DND-41 (cell line): ENCODE data around the gene SLC30A9.

Experiments
- EZH2 ChIP-seq: IDR thresholded peaks from 3 replicates; pipeline ENCODE4 v1.6.1; 2012; ENCODE audit warnings: borderline replicate concordance, low read depth, mild to moderate bottlenecking, moderate library complexity, low read length, inconsistent platforms; ENCODE audit not compliant: severe bottlenecking
- TF ChIP-seq, protein P1 (sequence below): IDR thresholded peaks from 2 replicates; pipeline ENCODE4 v1.5.1; 2012; ENCODE audit warnings: borderline replicate concordance, low read length, moderate library complexity, mild to moderate bottlenecking; ENCODE audit not compliant: poor library complexity, severe bottlenecking; ENCODE audit errors: extremely low read depth

- TF ChIP-seq EZH2, result no peak
- TF ChIP-seq, protein P1, sequence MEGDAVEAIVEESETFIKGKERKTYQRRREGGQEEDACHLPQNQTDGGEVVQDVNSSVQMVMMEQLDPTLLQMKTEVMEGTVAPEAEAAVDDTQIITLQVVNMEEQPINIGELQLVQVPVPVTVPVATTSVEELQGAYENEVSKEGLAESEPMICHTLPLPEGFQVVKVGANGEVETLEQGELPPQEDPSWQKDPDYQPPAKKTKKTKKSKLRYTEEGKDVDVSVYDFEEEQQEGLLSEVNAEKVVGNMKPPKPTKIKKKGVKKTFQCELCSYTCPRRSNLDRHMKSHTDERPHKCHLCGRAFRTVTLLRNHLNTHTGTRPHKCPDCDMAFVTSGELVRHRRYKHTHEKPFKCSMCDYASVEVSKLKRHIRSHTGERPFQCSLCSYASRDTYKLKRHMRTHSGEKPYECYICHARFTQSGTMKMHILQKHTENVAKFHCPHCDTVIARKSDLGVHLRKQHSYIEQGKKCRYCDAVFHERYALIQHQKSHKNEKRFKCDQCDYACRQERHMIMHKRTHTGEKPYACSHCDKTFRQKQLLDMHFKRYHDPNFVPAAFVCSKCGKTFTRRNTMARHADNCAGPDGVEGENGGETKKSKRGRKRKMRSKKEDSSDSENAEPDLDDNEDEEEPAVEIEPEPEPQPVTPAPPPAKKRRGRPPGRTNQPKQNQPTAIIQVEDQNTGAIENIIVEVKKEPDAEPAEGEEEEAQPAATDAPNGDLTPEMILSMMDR, result no peak
Observed at GRCh38 chr4:42050516-42051249, 60.4 kb downstream of the SLC30A9 start.
